ENCODE results near the gene LARGE1. TPM values are rescaled to one million over a fixed set of nuclear protein-coding genes. Genes with fewer than 3 reads are reported as not detected.

The LARGE1 gene
- total RNA-seq, 2 donors from 2014 or later: 1.1 to 1.5 TPM

GRCh38 chr22:33757802-33758483 is 162.3 kb downstream of the LARGE1 start:
- DNase-seq (ENCODE audit: low spot score in 2 of 2) (no peak), ATAC-seq (no peak)
- H3K36me3 Mint-ChIP-seq: peaks cover 0 to 27% of the 10 kb centered on the region in 2 donors
- H3K27ac Mint-ChIP-seq: no peak overlapping the region
- peaks cover 14 to 21% of the 10 kb centered on the region in 2 donors for H3K9me3 Mint-ChIP-seq

- ATAC-seq: no peak
- H3K36me3 Mint-ChIP-seq: peaks cover 0 to 27% of the 10 kb centered on the region in 2 donors
- no peak for DNase-seq (ENCODE audit: low spot score in 2 of 2)
- H3K27ac Mint-ChIP-seq: no peak overlapping the region
- H3K9me3 Mint-ChIP-seq: peaks cover 14 to 21% of the 10 kb centered on the region in 2 donors
Observed at GRCh38 chr22:33757041-33757801, 163.1 kb downstream of the LARGE1 start.

GRCh38 chr22:33756508-33756949 is 163.7 kb downstream of the LARGE1 start:
- Mint-ChIP-seq H3K36me3 (peaks cover 0 to 27% of the 10 kb centered on the region in 2 donors), H3K9me3 (peaks cover 14 to 21% of the 10 kb centered on the region in 2 donors)
- DNase-seq (ENCODE audit: low spot score in 2 of 2): no peak

GRCh38 chr22:33748714-33749113 is 171.6 kb downstream of the LARGE1 start:
- Mint-ChIP-seq H3K27ac (no peak overlapping the region), H3K36me3 (peaks cover 0 to 7% of the 10 kb centered on the region in 2 donors), H3K9me3 (peaks cover 6 to 12% of the 10 kb centered on the region in 2 donors)
- ATAC-seq (no peak), DNase-seq (ENCODE audit: low spot score in 2 of 2) (no peak)

More at GRCh38 chr22:33756508-33756949, 163.7 kb downstream of the LARGE1 start:
- no peak overlapping the region for H3K27ac Mint-ChIP-seq
- no peak for ATAC-seq

- Mint-ChIP-seq H3K36me3 (peaks cover 0 to 14% of the 10 kb centered on the region in 2 donors), H3K9me3 (peaks cover 6 to 17% of the 10 kb centered on the region in 2 donors), H3K27ac (no peak overlapping the region)
- DNase-seq (ENCODE audit: low spot score in 2 of 2): no peak
- no peak for ATAC-seq
Observed at GRCh38 chr22:33747576-33748180, 172.6 kb downstream of the LARGE1 start.

GRCh38 chr22:33747029-33747428 is 173.2 kb downstream of the LARGE1 start:
- H3K9me3 Mint-ChIP-seq: peaks cover 6 to 17% of the 10 kb centered on the region in 2 donors

GRCh38 chr22:33746501-33746928 is 173.8 kb downstream of the LARGE1 start:
- no peak for DNase-seq (ENCODE audit: low spot score in 2 of 2)
- Mint-ChIP-seq H3K36me3 (peaks cover 0 to 14% of the 10 kb centered on the region in 2 donors), H3K9me3 (peaks cover 6 to 17% of the 10 kb centered on the region in 2 donors), H3K27ac (no peak overlapping the region)
- ATAC-seq: no peak

More at GRCh38 chr22:33747029-33747428, 173.2 kb downstream of the LARGE1 start:
- H3K27ac Mint-ChIP-seq: no peak overlapping the region
- no peak for DNase-seq (ENCODE audit: low spot score in 2 of 2)
- no peak for ATAC-seq
- peaks cover 0 to 14% of the 10 kb centered on the region in 2 donors for H3K36me3 Mint-ChIP-seq

GRCh38 chr22:33745501-33745900 is 174.8 kb downstream of the LARGE1 start:
- Mint-ChIP-seq H3K27ac (no peak overlapping the region), H3K9me3 (peaks cover 6 to 17% of the 10 kb centered on the region in 2 donors), H3K36me3 (peaks cover 0 to 14% of the 10 kb centered on the region in 2 donors)
- DNase-seq (ENCODE audit: low spot score in 2 of 2): no peak
- ATAC-seq: no peak

GRCh38 chr22:33743756-33744155 is 176.5 kb downstream of the LARGE1 start:
- ATAC-seq: no peak
- Mint-ChIP-seq H3K27ac (no peak overlapping the region), H3K9me3 (peaks cover 6 to 13% of the 10 kb centered on the region in 2 donors), H3K36me3 (peaks cover 0 to 14% of the 10 kb centered on the region in 2 donors)
- DNase-seq (ENCODE audit: low spot score in 2 of 2): no peak

GRCh38 chr22:33741025-33741424 is 179.3 kb downstream of the LARGE1 start:
- ATAC-seq: no peak

GRCh38 chr22:33739516-33739915 is 180.8 kb downstream of the LARGE1 start:
- peaks cover 0 to 10% of the 10 kb centered on the region in 2 donors for H3K36me3 Mint-ChIP-seq
- ATAC-seq: no peak

More at GRCh38 chr22:33741025-33741424, 179.3 kb downstream of the LARGE1 start:
- Mint-ChIP-seq H3K27ac (no peak overlapping the region), H3K9me3 (peaks cover 0 to 10% of the 10 kb centered on the region in 2 donors), H3K36me3 (peaks cover 0 to 14% of the 10 kb centered on the region in 2 donors)
- DNase-seq (ENCODE audit: low spot score in 2 of 2): no peak

GRCh38 chr22:33737662-33738061 is 182.6 kb downstream of the LARGE1 start:
- Mint-ChIP-seq H3K27ac (no peak overlapping the region), H3K36me3 (no peaks in the 10 kb centered on the region), H3K9me3 (no peaks in the 10 kb centered on the region)
- DNase-seq (ENCODE audit: low spot score in 2 of 2): no peak
- ATAC-seq: no peak

More at GRCh38 chr22:33739516-33739915, 180.8 kb downstream of the LARGE1 start:
- peak overlapping the region in 1 of 2 donors; percentile 75 for H3K27ac Mint-ChIP-seq
- DNase-seq (ENCODE audit: low spot score in 2 of 2): no peak
- peaks cover 0 to 10% of the 10 kb centered on the region in 2 donors for H3K9me3 Mint-ChIP-seq

- no peak for DNase-seq (ENCODE audit: low spot score in 2 of 2)
- H3K27ac Mint-ChIP-seq: no peak overlapping the region
- peaks cover 4 to 5% of the 10 kb centered on the region in 2 donors for H3K9me3 Mint-ChIP-seq
- no peak for ATAC-seq
- H3K36me3 Mint-ChIP-seq: no peaks in the 10 kb centered on the region
Observed at GRCh38 chr22:33735978-33736377, 184.3 kb downstream of the LARGE1 start.

- H3K9me3 Mint-ChIP-seq: peaks cover 7 to 15% of the 10 kb centered on the region in 2 donors
- H3K27ac Mint-ChIP-seq: no peak overlapping the region
- peaks cover 0 to 1% of the 10 kb centered on the region in 2 donors for H3K36me3 Mint-ChIP-seq
- ATAC-seq (no peak), DNase-seq (ENCODE audit: low spot score in 2 of 2) (no peak)
Observed at GRCh38 chr22:33728847-33729246, 191.4 kb downstream of the LARGE1 start.

- Mint-ChIP-seq H3K27ac (no peak overlapping the region), H3K36me3 (peaks cover 0 to 9% of the 10 kb centered on the region in 2 donors), H3K9me3 (peaks cover 14 to 25% of the 10 kb centered on the region in 2 donors)
- DNase-seq (ENCODE audit: low spot score in 2 of 2) (no peak), ATAC-seq (no peak)
Observed at GRCh38 chr22:33726294-33726734, 194.0 kb downstream of the LARGE1 start.

- peaks cover 0 to 9% of the 10 kb centered on the region in 2 donors for H3K36me3 Mint-ChIP-seq
- H3K9me3 Mint-ChIP-seq: peaks cover 12 to 23% of the 10 kb centered on the region in 2 donors
- ATAC-seq (no peak), DNase-seq (ENCODE audit: low spot score in 2 of 2) (no peak)
- H3K27ac Mint-ChIP-seq: no peak overlapping the region
Observed at GRCh38 chr22:33723915-33724314, 196.4 kb downstream of the LARGE1 start.
